Dedifferentiated amniotic fluid mesenchymal stem cell (primary cell): ENCODE results near the gene PAGE1.
"Not testable (repeated sequence)": the region's sequence is repeated elsewhere in the genome, so short reads cannot be mapped to it uniquely, and the experiment has no call there.

Source experiments
- DNase-seq: peaks from one replicate; pipeline ENCODE4 v3.0.0-alpha.2; 2016; ENCODE audit errors: extremely low spot score

The PAGE1 gene

GRCh38 chrX:49695276-49696180 lies at the start of gene PAGE1:
Gene PAGE1 (minus strand): TSS chrX:49695984. CDS start chrX:49694770, 1,214 bp downstream.
- no peak for DNase-seq

GRCh38 chrX:49741501-49741900 lies 45.7 kb upstream of the PAGE1 start:
- DNase-seq, result not testable (repeated sequence)

- DNase-seq, result no peak
Observed at GRCh38 chrX:49727847-49728246, 32.1 kb upstream of the PAGE1 start.

- no peak for DNase-seq
Observed at GRCh38 chrX:49726966-49727365, 31.2 kb upstream of the PAGE1 start.

GRCh38 chrX:49725923-49726904 lies 30.4 kb upstream of the PAGE1 start:
- no peak for DNase-seq

- no peak for DNase-seq
Observed at GRCh38 chrX:49725401-49725800, 29.6 kb upstream of the PAGE1 start.

GRCh38 chrX:49720106-49720505 lies 24.3 kb upstream of the PAGE1 start:
- not testable (repeated sequence) for DNase-seq

GRCh38 chrX:49712577-49712976 lies 16.8 kb upstream of the PAGE1 start:
- DNase-seq, result no peak

GRCh38 chrX:49710744-49711319 lies 15.0 kb upstream of the PAGE1 start:
- no peak for DNase-seq

GRCh38 chrX:49704691-49705404 lies 9.1 kb upstream of the PAGE1 start:
- DNase-seq, result no peak

- DNase-seq, result no peak
Observed at GRCh38 chrX:49701933-49702332, 6.1 kb upstream of the PAGE1 start.

GRCh38 chrX:49701323-49701722 lies 5.5 kb upstream of the PAGE1 start:
- no peak for DNase-seq

GRCh38 chrX:49675075-49675719 lies 20.6 kb downstream of the PAGE1 start:
- no peak for DNase-seq

GRCh38 chrX:49673394-49673793 lies 22.4 kb downstream of the PAGE1 start:
- DNase-seq, result no peak

- DNase-seq, result no peak
Observed at GRCh38 chrX:49664824-49665223, 31.0 kb downstream of the PAGE1 start.

GRCh38 chrX:49661881-49662280 lies 33.9 kb downstream of the PAGE1 start:
- DNase-seq, result no peak

GRCh38 chrX:49659771-49660170 lies 36.0 kb downstream of the PAGE1 start:
- no peak for DNase-seq

- DNase-seq, result no peak
Observed at GRCh38 chrX:49656533-49656932, 39.3 kb downstream of the PAGE1 start.

- DNase-seq, result no peak
Observed at GRCh38 chrX:49644991-49645637, 50.7 kb downstream of the PAGE1 start.
